Vagina (tissue), 2 donors: ENCODE results near the gene C1orf116. TPM values are rescaled to one million over a fixed set of nuclear protein-coding genes. Genes with fewer than 3 reads are reported as not detected.

Source experiments
- DNase-seq, 2 donors: peaks; one replicate each; pipeline ENCODE4 v3.0.0-alpha.2; 2017; ENCODE audit errors: extremely low spot score in 2 of 2
- H3K27ac ChIP-seq: fragments of 200-600 bp; sonication (generic); one replicate; pipeline ENCODE4 v1.5.1; 2019
- H3K27me3 ChIP-seq: fragments of 200-600 bp; sonication (generic); one replicate; pipeline ENCODE4 v1.5.1; 2019
- H3K36me3 ChIP-seq, 2 donors: fragments of 200-600 bp; sonication (generic); one replicate each; pipeline ENCODE4 v1.5.1; 2017 to 2019
- H3K4me1 ChIP-seq: fragments of 200-600 bp; sonication (generic); one replicate; pipeline ENCODE4 v1.5.1; 2019
- H3K4me3 ChIP-seq, 2 donors: fragments of 200-600 bp; sonication (generic); 1 replicate in 1 of 2; 2 replicates in 1 of 2; pipeline ENCODE4 v1.5.1; 2016 to 2019
- H3K9me3 ChIP-seq: fragments of 200-600 bp; sonication (generic); one replicate; pipeline ENCODE4 v1.5.1; 2019
- POLR2A ChIP-seq, 2 donors: fragments of 450-650 bp; IDR thresholded peaks; one replicate each; pipeline ENCODE4 v1.6.1; 2017; ENCODE audit warnings: antibody characterized with exemption in 2 of 2, mild to moderate bottlenecking in 2 of 2, moderate library complexity in 2 of 2
- POLR2AphosphoS5 ChIP-seq, 2 donors: sonication (generic); formaldehyde crosslinking; IDR thresholded peaks; one replicate each; pipeline ENCODE4 v1.9.0; 2017; ENCODE audit warnings: antibody characterized with exemption in 2 of 2, mild to moderate bottlenecking in 2 of 2, low read depth in 1 of 2; ENCODE audit not compliant: insufficient read depth in 1 of 2
- intact Hi-C: fragments of 100-400 bp; cut with DNase I; formaldehyde crosslinking; loops from one replicate; pipeline ENCODE4 v1.15.1; 2023
- total RNA-seq: library from RNA; depleted of rRNA; stranded (reverse); fragments of >200 nt; gene quantifications from one replicate; pipeline ENCODE4 v1.2.3, GENCODE V29; 2016
- TF ChIP-seq, protein P1 (sequence below), 3 experiments: fragments of 450-650 bp in 2 of 3; fragments of 200-600 bp in 1 of 3; sonication (generic) in 1 of 3; IDR thresholded peaks; one replicate each; pipeline ENCODE4 v1.5.1; 2017 to 2019; ENCODE audit warnings: antibody characterized with exemption in 3 of 3, mild to moderate bottlenecking in 2 of 3, moderate library complexity in 2 of 3

Gene C1orf116
- total RNA-seq, 1 donor from 2014 or later, result 11.8 TPM

DNA sequence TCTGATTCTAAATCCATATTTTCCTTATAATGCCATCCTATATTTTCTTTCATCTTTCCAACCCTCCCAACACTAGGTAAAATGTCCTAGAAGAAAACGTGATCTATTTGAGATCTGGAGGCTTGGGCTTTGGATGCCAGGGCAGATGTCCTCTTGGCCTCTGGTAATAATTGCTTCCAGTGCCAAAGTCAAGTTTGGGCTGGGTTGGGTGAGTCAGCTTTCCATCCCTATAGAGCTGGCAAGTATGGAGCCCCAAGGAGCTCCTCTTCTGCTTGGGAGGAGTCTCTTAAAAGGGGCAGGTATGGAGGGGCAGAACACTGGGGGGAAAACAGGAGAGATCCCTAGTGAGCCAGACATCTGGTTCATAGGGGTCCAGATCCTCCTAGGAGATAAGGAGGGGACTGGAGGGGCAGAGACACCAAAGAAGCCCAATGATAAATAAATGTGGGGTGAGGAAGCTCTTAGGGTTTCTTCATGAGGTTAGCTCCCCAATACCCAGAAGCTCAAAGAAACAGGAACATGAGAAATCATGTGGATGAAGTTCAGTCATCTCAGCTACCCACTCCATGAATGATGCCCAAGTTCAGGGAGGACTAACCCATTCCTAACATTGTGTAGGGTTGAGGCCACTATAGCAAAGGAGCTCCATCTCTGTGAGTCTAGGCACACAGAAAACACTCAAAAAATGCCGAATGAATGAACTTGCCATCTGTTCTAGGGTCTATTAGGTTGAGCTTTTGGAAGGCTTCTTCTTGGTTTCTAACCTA, 3.5 kb downstream of the C1orf116 start:
- Histone ChIP-seq H3K9me3 (no peaks in the 10 kb centered on the region), H3K4me3 (no peak overlapping the region), H3K27ac (peak overlapping the region; percentile 64), H3K4me1 (peaks cover 31% of the 10 kb centered on the region), H3K27me3 (no peaks in the 10 kb centered on the region), H3K36me3 (no peaks in the 10 kb centered on the region)
- no peak for DNase-seq
- intact Hi-C loops, result no loop called here
- TF ChIP-seq POLR2AphosphoS5 (IDR thresholded peaks at IDR 0.05; ENCODE audit: insufficient read depth in 1 of 2, low read depth in 1 of 2) (no peak), POLR2A (IDR thresholded peaks at IDR 0.05) (no peak)
- TF ChIP-seq, protein P1, sequence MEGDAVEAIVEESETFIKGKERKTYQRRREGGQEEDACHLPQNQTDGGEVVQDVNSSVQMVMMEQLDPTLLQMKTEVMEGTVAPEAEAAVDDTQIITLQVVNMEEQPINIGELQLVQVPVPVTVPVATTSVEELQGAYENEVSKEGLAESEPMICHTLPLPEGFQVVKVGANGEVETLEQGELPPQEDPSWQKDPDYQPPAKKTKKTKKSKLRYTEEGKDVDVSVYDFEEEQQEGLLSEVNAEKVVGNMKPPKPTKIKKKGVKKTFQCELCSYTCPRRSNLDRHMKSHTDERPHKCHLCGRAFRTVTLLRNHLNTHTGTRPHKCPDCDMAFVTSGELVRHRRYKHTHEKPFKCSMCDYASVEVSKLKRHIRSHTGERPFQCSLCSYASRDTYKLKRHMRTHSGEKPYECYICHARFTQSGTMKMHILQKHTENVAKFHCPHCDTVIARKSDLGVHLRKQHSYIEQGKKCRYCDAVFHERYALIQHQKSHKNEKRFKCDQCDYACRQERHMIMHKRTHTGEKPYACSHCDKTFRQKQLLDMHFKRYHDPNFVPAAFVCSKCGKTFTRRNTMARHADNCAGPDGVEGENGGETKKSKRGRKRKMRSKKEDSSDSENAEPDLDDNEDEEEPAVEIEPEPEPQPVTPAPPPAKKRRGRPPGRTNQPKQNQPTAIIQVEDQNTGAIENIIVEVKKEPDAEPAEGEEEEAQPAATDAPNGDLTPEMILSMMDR (IDR thresholded peaks at IDR 0.05), result no peak

DNA sequence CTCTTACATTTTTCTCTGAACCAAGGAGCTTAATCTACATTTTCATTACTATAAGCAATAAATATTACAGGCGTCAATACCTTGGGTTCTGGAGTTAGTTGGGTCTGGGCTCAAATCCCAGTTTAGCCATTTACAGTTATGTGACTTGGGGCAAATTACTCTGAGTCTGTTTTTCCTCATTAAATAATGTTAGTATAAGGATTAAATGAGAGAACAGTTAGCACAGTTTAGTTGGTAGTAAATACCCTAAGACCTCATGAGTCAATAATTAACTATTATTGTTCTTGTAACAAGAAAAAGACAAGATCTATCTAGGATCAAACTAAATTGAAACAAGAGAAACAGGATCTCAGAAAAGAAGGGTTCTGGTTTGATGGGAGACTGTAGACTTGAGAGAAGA, 4.6 kb downstream of the C1orf116 start:
- Histone ChIP-seq H3K36me3 (no peaks in the 10 kb centered on the region), H3K4me3 (no peak overlapping the region), H3K27ac (peak overlapping the region; percentile 64), H3K9me3 (no peaks in the 10 kb centered on the region), H3K4me1 (peaks cover 35% of the 10 kb centered on the region), H3K27me3 (no peaks in the 10 kb centered on the region)
- intact Hi-C loops, result no loop called here
- no peak for DNase-seq
- TF ChIP-seq POLR2A (IDR thresholded peaks at IDR 0.05), result no peak
- TF ChIP-seq POLR2AphosphoS5 (IDR thresholded peaks at IDR 0.05; ENCODE audit: insufficient read depth in 1 of 2, low read depth in 1 of 2), result no peak
- TF ChIP-seq, protein P1 (IDR thresholded peaks at IDR 0.05), result no peak

DNA sequence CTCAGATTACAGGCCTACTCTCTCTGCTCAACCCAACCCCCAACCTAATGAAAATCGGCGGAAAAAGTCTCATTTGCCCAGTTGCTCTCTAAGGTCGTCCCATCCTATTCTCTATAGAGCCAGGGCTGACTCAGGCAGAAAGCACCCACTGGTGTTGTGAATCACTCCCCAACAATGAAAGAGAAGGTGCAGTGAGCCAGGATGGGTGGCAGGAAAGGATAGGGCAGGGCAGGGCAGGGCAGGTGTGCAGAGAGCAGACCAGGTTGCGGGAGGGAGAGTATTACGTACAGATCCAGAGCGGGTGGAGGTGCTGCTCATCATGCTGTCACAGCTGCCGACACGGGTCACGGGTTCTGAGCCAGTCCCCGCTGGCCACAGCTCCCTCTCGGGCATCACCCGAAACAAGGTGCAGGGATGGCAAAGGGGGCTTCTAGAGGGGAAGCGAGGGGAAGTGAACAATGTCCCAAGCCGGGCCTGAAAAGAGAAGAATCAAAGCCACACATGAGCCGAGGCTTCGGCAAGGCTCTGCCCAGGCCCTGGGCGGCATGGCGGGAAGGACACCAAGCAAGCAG, 5.3 kb downstream of the C1orf116 start:
- H3K27me3 ChIP-seq, result no peaks in the 10 kb centered on the region
- H3K4me1 ChIP-seq, result peaks cover 40% of the 10 kb centered on the region
- H3K9me3 ChIP-seq, result no peaks in the 10 kb centered on the region
- H3K4me3 ChIP-seq, result no peak overlapping the region
- peak overlapping the region; percentile 65 for H3K27ac ChIP-seq
- TF ChIP-seq, protein P1 (IDR thresholded peaks at IDR 0.05), result no peak
- TF ChIP-seq POLR2AphosphoS5 (IDR thresholded peaks at IDR 0.05; ENCODE audit: insufficient read depth in 1 of 2, low read depth in 1 of 2) (peak; percentile 10 to 49), POLR2A (IDR thresholded peaks at IDR 0.05) (no peak)
- no peak for DNase-seq
- intact Hi-C loops, result no loop called here
- no peaks in the 10 kb centered on the region for H3K36me3 ChIP-seq

DNA sequence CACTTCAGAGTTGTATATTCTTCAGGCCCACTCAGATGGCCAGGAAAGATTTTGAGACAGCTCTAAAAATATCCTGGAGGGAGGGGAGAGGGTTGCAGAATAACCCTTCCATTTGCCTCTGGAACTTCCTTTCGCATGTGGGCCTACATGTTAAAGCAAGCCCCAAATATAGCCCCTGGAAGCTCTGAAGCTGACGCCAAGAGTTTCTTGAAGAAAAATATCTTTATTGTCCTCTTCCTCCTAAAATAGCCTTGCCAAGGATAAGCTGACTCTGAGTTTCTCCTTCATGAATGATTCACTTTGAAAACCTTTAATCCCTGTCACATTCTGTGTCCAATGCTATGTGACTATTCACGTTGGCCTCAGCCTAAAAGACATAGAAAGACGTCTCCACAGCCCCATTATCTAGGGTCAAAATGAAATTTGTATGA, 6.4 kb downstream of the C1orf116 start:
- H3K4me3 ChIP-seq, result no peak overlapping the region
- H3K9me3 ChIP-seq, result no peaks in the 10 kb centered on the region
- no peaks in the 10 kb centered on the region for H3K36me3 ChIP-seq
- peak overlapping the region; percentile 65 for H3K27ac ChIP-seq
- H3K4me1 ChIP-seq, result peaks cover 48% of the 10 kb centered on the region
- DNase-seq, result no peak
- intact Hi-C loops, result no loop called here
- TF ChIP-seq POLR2AphosphoS5 (IDR thresholded peaks at IDR 0.05; ENCODE audit: insufficient read depth in 1 of 2, low read depth in 1 of 2) (no peak), POLR2A (IDR thresholded peaks at IDR 0.05) (no peak)
- TF ChIP-seq, protein P1 (IDR thresholded peaks at IDR 0.05), result no peak
- no peaks in the 10 kb centered on the region for H3K27me3 ChIP-seq
